ENCODE results near the gene PHKA2.

DNA sequence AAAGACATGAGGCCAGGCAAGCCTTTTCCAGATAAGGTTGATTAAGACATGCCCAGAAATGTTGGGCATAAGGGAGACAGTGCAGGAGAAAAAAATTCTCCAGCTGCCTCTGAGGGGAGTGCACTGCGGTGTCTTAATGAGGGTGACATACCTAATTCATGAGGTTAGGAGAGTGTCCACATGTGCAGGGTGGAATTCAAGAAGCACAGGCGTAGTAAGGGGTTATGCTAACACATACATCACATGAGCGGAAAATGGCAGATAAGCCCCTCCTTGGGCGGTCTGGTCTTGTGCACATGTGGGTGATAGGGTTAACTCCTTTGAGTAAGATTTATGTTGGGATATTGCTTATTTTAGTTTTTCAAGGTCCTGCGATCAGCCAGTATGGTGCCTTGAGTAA lies 122.4 kb downstream of the PHKA2 start:
- TF ChIP-seq, protein P1, sequence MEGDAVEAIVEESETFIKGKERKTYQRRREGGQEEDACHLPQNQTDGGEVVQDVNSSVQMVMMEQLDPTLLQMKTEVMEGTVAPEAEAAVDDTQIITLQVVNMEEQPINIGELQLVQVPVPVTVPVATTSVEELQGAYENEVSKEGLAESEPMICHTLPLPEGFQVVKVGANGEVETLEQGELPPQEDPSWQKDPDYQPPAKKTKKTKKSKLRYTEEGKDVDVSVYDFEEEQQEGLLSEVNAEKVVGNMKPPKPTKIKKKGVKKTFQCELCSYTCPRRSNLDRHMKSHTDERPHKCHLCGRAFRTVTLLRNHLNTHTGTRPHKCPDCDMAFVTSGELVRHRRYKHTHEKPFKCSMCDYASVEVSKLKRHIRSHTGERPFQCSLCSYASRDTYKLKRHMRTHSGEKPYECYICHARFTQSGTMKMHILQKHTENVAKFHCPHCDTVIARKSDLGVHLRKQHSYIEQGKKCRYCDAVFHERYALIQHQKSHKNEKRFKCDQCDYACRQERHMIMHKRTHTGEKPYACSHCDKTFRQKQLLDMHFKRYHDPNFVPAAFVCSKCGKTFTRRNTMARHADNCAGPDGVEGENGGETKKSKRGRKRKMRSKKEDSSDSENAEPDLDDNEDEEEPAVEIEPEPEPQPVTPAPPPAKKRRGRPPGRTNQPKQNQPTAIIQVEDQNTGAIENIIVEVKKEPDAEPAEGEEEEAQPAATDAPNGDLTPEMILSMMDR (IDR thresholded peaks at IDR 0.05): no peak
- no peak for TF ChIP-seq EP300 (IDR thresholded peaks at IDR 0.05)

Data from suprapubic skin (tissue), 3 donors.